ENCODE data around the gene TDRD7. TPM values are rescaled to one million over a fixed set of nuclear protein-coding genes. Genes with fewer than 3 reads are reported as not detected.
"Not testable (repeated sequence)": the region's sequence is repeated elsewhere in the genome, so short reads cannot be mapped to it uniquely, and the experiment has no call there.

The TDRD7 gene
- total and polyA plus RNA-seq, 2 of the 8 experiments (the other 6 are each of a cell fraction or from before 2014, with no cell fraction given): 1.2 to 2.3 TPM

DNA sequence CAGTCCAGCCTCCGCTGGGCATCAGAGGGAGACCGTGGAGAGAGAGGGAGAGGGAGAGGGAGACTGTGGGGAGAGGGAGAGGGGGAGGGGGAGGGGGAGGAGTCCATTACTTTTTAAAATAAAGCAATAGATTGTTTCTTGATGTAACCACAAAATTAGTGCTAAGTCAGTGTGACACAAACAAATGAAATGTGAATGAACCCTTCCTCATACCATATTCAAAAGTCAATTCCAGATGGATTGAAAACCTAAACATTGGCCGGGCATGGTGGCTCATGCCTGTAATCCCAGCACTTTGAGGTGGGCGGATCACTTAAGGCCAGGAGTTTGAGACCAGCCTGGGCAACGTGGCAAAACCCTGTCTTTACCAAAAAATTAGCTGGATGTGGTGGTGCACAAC is 87.0 kb downstream of the TDRD7 start:
- H2BK15ac ChIP-seq (ENCODE audit: low read length); H3K4me3 ChIP-seq (ENCODE audit: extremely low read depth in 1 of 4, insufficient read depth in 2 of 4, low read depth in 3 of 4, low read length in 4 of 4); H3K79me2 ChIP-seq (ENCODE audit: control insufficient read depth in 1 of 2, insufficient read depth in 2 of 2, low read length in 2 of 2); H3K18ac ChIP-seq (ENCODE audit: extremely low read depth, low read length); H2AK5ac ChIP-seq (ENCODE audit: low read depth, low read length); H3K9ac ChIP-seq (replicated peaks in 1 of 4; ENCODE audit: extremely low read depth in 1 of 4, low read depth in 3 of 4, low read length in 3 of 4); FAIRE-seq; H2AFZ ChIP-seq (ENCODE audit: low read length); CTCF ChIA-PET (ENCODE audit: partially characterized antibody); H3K56ac ChIP-seq (replicated peaks; ENCODE audit: insufficient read length, low read depth, low read length); H3K4ac ChIP-seq (replicated peaks; ENCODE audit: insufficient read length, low read depth, low read length); H3K14ac ChIP-seq (ENCODE audit: insufficient read length); H3K4me2 ChIP-seq (ENCODE audit: insufficient read depth in 1 of 2, low read depth in 2 of 2, low read length in 2 of 2); H2BK120ac ChIP-seq (replicated peaks; ENCODE audit: low read depth, low read length); H4K8ac ChIP-seq (ENCODE audit: extremely low read depth, insufficient read depth, low read length); H3K23ac ChIP-seq (ENCODE audit: insufficient read length); H2BK5ac ChIP-seq (ENCODE audit: low read depth, low read length); H4K5ac ChIP-seq (ENCODE audit: insufficient read length, low read depth, low read length); H3K4me1 ChIP-seq (replicated peaks in 1 of 4; ENCODE audit: control insufficient read depth in 3 of 4, insufficient read depth in 4 of 4, low read length in 3 of 4); DNase-seq (ENCODE audit: low read depth in 1 of 2, low spot score in 2 of 2); H3K79me1 ChIP-seq (ENCODE audit: low read depth, low read length); H4K20me1 ChIP-seq (replicated peaks in 1 of 2; ENCODE audit: control insufficient read depth in 1 of 2, insufficient read depth in 2 of 2, low read length in 2 of 2); H4K91ac ChIP-seq (replicated peaks; ENCODE audit: insufficient read length, low read length); H2BK20ac ChIP-seq (ENCODE audit: low read length); H2BK12ac ChIP-seq (ENCODE audit: low read depth, low read length); H3K27ac ChIP-seq (ENCODE audit: low read depth, low read length); H3K36me3 ChIP-seq (ENCODE audit: control insufficient read depth in 2 of 4, insufficient read depth in 4 of 4, low read length in 3 of 4); POLR2A ChIA-PET (ENCODE audit: partially characterized antibody): not testable (repeated sequence)
- H3K9me3 ChIP-seq (ENCODE audit: insufficient read depth in 2 of 2, low read depth in 1 of 2, low read length in 1 of 2): peaks cover 0 to 10% of the 10 kb centered on the region in 2 experiments; a peak in 1 of 4 replicates
- H3K27me3 ChIP-seq (replicated peaks in 1 of 4; ENCODE audit: control insufficient read depth in 3 of 4, extremely low read depth in 1 of 4, insufficient read depth in 3 of 4, low read length in 3 of 4): peaks cover 33 to 48% (median 42%) of the 10 kb centered on the region in 4 experiments
- 68% methylated on average over 3 of the region's 5 CpGs; no CpG with 5 or more reads in 1 of the 2 experiments for WGBS, 2 experiments (ENCODE audit: extremely low coverage in 1 of 2, insufficient coverage in 1 of 2, insufficient read length in 1 of 2, insufficient replicate concordance in 2 of 2, low coverage in 1 of 2, low lambda C conversion rate in 2 of 2, missing lambda C conversion rate in 1 of 2)
- H3K23me2 ChIP-seq (ENCODE audit: low read depth, low read length): peaks cover 15% of the 10 kb centered on the region

Measured in H1 (cell line).